Body of pancreas (tissue), 4 donors: ENCODE results near the gene ACBD6. TPM values are rescaled to one million over a fixed set of nuclear protein-coding genes. Genes with fewer than 3 reads are reported as not detected.

Source experiments
- ATAC-seq: fragments of 150-250 bp; one replicate; pipeline ENCODE4 v1.9.1; 2016
- DNase-seq, 4 donors: peaks; one replicate each; pipeline ENCODE4 v3.0.0-alpha.2; 2019
- H3K27ac ChIP-seq, 4 donors: fragments of 200-600 bp; sonication (generic); 1 replicate in 3 of 4; 2 replicates in 1 of 4; pipeline versions ENCODE4 v1.5.1 to v1.6.1; 2016 to 2019; ENCODE audit warnings: mild to moderate bottlenecking in 1 of 4, mixed read lengths in 1 of 4, moderate library complexity in 1 of 4
- H3K27me3 ChIP-seq, 2 donors: fragments of 200-600 bp; sonication (generic); one replicate each; pipeline ENCODE4 v1.6.0; 2016; ENCODE audit warnings: mild to moderate bottlenecking in 1 of 2
- H3K36me3 ChIP-seq, 2 donors: fragments of 200-600 bp; sonication (generic); replicated peaks in 1 of 2; 2 replicates each; pipeline ENCODE4 v1.5.1; 2016; ENCODE audit warnings: low read depth in 2 of 2; ENCODE audit not compliant: insufficient read depth in 1 of 2
- H3K4me1 ChIP-seq: fragments of 200-600 bp; sonication (generic); one replicate; pipeline ENCODE4 v1.6.0; 2016
- H3K4me3 ChIP-seq, 2 donors: fragments of 200-600 bp; sonication (generic); 1 replicate in 1 of 2; 2 replicates in 1 of 2; pipeline ENCODE4 v1.5.1; 2016 to 2019
- H3K9me3 ChIP-seq, 3 donors: fragments of 200-600 bp; sonication (generic); 1 replicate in 2 of 3; 2 replicates in 1 of 3; pipeline ENCODE4 v1.5.1; 2016
- CTCF ChIP-seq, 7 experiments: fragments of 450-650 bp in 4 of 7; fragments of 200-600 bp in 3 of 7; sonication (generic) in 3 of 7; IDR thresholded peaks; one replicate each; pipeline ENCODE4 v1.5.1; 2016 to 2019; ENCODE audit warnings: antibody characterized with exemption in 7 of 7
- POLR2A ChIP-seq, 3 donors: fragments of 450-650 bp; IDR thresholded peaks; one replicate each; pipeline ENCODE4 v1.6.1; 2016; ENCODE audit warnings: antibody characterized with exemption in 3 of 3, mild to moderate bottlenecking in 2 of 3
- WGBS, 2 donors: methylation state at CpG; one replicate each; pipeline ENCODE4 v1.1.5; 2017; 5-methylcytosine and 5-hydroxymethylcytosine counted together
- intact Hi-C: fragments of 100-400 bp; cut with DNase I; formaldehyde crosslinking; loops from one replicate; pipeline ENCODE4 v1.15.1; 2023
- total RNA-seq, 2 donors: library from RNA; depleted of rRNA; stranded (reverse); fragments of >200 nt; gene quantifications; one replicate each; pipeline ENCODE4 v1.1.0, GENCODE V29; 2016

ACBD6 gene
- total RNA-seq, 2 donors from 2014 or later, result 37.4 to 49.4 TPM

DNA sequence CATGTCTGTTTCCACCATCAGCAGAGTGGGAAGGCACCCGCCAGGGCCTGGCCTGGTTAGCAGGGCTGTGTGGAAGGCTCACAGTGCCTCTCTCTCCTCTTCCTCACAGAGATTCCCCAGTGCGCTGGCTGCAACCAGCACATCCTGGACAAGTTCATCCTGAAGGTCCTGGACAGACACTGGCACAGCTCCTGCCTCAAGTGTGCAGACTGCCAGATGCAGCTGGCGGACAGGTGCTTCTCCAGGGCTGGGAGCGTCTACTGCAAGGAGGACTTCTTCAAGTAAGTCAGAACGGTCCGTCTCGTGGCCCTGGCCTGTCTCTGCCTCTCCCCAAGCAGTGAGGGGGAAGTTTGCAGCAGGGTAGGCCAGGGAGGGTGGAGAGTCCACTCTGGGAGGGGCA, 254.2 kb downstream of the ACBD6 start:
- no peak for DNase-seq
- intact Hi-C loops, result no loop called here
- no peak overlapping the region for H3K4me3 ChIP-seq
- H3K9me3 ChIP-seq, result no peaks in the 10 kb centered on the region
- TF ChIP-seq POLR2A (IDR thresholded peaks at IDR 0.05) (no peak), CTCF (IDR thresholded peaks at IDR 0.05) (no peak)
- no peak overlapping the region for H3K27ac ChIP-seq
- H3K36me3 ChIP-seq, result no peaks in the 10 kb centered on the region
- 91% methylated on average over 7 of the region's 7 CpGs; no CpG with 5 or more reads in 1 of the 2 donors for WGBS, 2 donors
- no peaks in the 10 kb centered on the region for H3K27me3 ChIP-seq
- ATAC-seq, result no peak
- H3K4me1 ChIP-seq, result no peaks in the 10 kb centered on the region

DNA sequence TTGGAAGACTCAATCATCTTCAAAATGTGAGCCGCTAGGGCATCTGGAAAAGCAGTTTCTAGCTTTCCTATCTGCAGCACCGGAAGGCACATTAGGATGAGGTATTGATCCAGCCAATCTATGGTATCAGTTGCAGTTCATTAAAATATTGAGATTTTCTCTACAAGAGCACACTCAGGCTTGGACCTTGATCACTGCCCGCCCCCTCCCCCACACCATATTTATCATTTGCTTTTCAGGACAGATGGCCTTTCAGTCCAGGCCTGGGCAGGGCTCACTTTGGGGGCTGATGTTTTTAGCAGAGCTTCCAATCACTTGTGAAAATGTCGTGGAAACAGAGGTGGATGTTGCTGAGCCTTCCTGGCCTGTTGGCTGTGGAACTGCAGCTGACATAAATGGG, 254.8 kb downstream of the ACBD6 start:
- DNase-seq, result no peak
- no peaks in the 10 kb centered on the region for H3K27me3 ChIP-seq

GRCh38 chr1:180247061-180247460, 255.3 kb downstream of the ACBD6 start:
- Histone ChIP-seq H3K4me1 (no peaks in the 10 kb centered on the region), H3K9me3 (no peaks in the 10 kb centered on the region), H3K27me3 (no peaks in the 10 kb centered on the region), H3K4me3 (no peak overlapping the region), H3K36me3 (no peaks in the 10 kb centered on the region), H3K27ac (no peak overlapping the region)
- 76 to 78% methylated on average over 3 of the region's 3 CpGs for WGBS, 2 donors
- no peak for TF ChIP-seq POLR2A (IDR thresholded peaks at IDR 0.05)
- no peak for TF ChIP-seq CTCF (IDR thresholded peaks at IDR 0.05)
- intact Hi-C loops, result no loop called here
- DNase-seq, result no peak
- no peak for ATAC-seq

More for the DNA sequence above, 254.8 kb downstream of the ACBD6 start:
- 76 to 83% methylated on average over 4 of the region's 4 CpGs for WGBS, 2 donors
- intact Hi-C loops, result no loop called here
- Histone ChIP-seq H3K27ac (no peak overlapping the region), H3K36me3 (no peaks in the 10 kb centered on the region), H3K9me3 (no peaks in the 10 kb centered on the region), H3K4me3 (no peak overlapping the region), H3K4me1 (no peaks in the 10 kb centered on the region)
- ATAC-seq, result no peak
- TF ChIP-seq CTCF (IDR thresholded peaks at IDR 0.05) (no peak), POLR2A (IDR thresholded peaks at IDR 0.05) (no peak)

GRCh38 chr1:180246579-180246978, 255.8 kb downstream of the ACBD6 start:
- no peak for ATAC-seq
- intact Hi-C loops, result no loop called here

More at GRCh38 chr1:180246579-180246978, 255.8 kb downstream of the ACBD6 start:
- no peak for TF ChIP-seq CTCF (IDR thresholded peaks at IDR 0.05)
- TF ChIP-seq POLR2A (IDR thresholded peaks at IDR 0.05), result no peak
- Histone ChIP-seq H3K4me1 (no peaks in the 10 kb centered on the region), H3K27me3 (no peaks in the 10 kb centered on the region), H3K9me3 (no peaks in the 10 kb centered on the region), H3K4me3 (no peak overlapping the region), H3K27ac (no peak overlapping the region), H3K36me3 (no peaks in the 10 kb centered on the region)
- DNase-seq, result no peak
- WGBS, 2 donors, result 81 to 82% methylated on average over 5 of the region's 5 CpGs
